NCI-H510A treated with DMSO at 0.1 percent for 48 hours (cell line): Measurements from ENCODE around the gene LRP1B.

Source experiments
- DNase-seq: peaks from one replicate; lab custom pipeline; 2025; lab: John Stamatoyannopoulos, UW

The LRP1B gene

DNA sequence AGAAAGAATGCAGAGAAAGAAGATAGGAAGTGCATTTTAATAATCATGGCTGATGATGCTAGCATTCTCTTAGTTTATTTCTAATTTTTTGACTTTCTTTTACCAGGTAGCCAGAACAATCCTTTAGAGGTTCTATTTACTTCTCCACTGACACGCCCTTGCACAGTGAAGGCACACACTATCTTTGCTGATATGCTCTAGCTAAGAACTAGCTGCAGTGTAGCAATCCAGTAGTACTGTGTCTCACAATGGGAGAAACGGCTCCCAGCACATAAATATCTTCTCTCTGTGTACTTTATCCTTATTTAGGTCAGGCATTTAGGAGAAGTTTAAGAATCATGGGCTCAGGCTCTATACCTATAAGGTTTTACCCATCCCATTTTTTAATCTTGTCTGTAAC lies 1005.4 kb downstream of the LRP1B start:
- DNase-seq: no peak

DNA sequence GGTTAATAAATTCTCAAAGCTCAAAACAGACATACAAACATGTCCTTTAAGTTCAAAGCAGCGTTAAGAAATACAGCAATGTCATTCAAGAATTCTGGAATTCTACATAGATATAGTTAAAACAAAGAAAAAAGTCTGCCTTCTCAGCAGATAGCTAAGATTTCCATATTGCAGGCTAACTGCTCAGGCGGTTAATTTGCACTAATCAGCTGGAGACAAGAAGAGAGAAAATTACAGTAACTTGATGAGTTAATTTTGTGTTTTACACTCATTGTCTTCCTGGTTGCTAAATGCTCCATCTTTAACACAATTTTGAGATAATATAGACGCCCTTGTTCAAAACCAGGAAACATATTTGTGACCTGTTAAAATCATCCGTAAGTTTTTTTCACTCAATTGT lies 1012.0 kb downstream of the LRP1B start:
- DNase-seq: no peak

DNA sequence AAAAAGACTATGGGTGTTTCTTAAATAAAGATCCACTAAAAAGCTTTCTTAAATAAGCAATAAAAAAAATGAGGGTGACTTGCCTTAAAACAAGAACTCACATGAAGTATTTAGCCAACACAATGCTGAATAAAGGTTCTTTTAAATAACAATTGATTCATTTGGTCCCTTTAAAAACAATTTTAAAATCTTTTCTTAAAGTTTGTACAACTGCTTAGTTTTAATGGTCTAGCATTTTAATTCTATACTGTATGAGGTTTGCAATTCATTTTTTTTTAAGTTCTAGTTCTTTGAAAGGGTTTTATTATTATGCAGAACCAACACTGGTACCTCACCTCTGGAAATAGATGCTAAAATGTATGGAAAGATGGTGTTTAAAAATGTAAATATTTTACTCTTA lies 1017.5 kb downstream of the LRP1B start:
- DNase-seq: no peak

DNA sequence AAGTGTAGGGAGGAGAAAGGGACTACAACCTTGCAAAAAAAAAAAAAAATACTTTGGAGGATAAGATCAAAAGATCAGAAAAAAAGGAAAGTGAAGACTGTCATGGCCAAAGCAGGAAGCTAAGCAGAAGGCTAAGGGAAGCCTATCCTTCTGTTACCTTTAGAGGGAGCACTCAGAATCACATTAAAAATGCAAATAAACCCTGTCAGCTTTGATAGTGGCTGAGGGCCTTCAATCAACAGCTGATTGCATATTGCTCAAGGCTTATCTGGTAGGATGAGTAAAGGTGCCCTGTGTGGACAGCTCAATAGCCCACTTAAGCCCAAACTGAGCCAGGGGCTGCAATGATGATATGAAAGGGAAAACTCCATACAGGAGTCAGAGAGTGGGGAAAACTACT lies 1021.2 kb downstream of the LRP1B start:
- no peak for DNase-seq

DNA sequence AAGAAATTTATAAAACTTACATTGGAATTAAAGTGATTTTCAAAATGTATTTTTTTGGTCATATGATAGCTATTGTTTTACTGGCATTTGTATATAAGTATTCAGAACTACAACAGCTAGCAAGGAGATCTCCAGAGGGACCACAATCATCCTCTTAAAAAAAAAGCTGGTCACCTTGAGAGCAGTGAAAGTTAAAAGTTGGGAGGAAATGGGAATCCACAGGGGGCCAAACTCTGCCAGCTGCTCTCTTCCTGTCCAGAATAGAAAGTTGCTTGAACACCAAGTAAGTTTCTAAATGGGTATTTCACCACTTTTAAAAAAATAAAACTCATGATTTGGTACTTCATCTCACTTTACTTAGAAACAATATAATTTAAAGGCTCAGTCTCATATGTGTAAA lies 1025.1 kb downstream of the LRP1B start:
- DNase-seq: no peak

DNA sequence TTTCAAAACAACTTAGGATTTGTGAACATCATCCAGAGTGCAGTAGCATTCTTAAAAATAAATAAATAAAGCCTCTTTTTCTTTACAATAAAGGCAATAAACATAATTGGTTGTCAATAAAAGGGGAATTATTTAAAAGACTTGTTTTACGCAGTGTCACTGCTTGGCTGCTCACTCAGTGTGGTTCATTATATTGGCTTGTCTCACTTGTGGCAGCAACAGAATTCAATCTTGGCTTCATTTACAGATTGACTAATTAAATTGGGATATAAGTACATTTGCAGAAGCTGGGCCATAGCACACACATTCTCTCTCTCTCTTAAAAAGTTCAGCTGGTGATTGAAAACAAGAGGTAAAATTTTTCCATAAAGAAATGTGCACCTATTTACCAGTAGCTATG lies 1027.6 kb downstream of the LRP1B start:
- DNase-seq: no peak

DNA sequence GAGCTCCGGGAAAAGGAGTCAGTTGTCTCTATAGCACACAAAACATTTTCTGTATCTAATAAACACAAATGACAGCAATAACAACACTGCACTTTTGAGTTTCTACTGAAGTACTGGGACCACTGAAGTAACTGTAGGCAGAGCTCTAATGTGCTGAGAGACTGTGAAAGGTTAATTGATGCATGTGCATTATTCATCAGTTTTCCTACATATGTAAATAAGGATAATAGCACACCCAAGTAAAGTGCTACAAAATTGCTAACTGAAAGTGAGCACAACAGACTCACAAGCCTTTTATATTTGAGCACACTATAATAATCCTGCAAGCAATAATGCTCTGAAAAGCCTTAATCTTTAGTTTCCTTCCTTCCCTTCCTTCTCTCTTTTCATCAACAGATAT lies 1051.6 kb downstream of the LRP1B start:
- DNase-seq: no peak

DNA sequence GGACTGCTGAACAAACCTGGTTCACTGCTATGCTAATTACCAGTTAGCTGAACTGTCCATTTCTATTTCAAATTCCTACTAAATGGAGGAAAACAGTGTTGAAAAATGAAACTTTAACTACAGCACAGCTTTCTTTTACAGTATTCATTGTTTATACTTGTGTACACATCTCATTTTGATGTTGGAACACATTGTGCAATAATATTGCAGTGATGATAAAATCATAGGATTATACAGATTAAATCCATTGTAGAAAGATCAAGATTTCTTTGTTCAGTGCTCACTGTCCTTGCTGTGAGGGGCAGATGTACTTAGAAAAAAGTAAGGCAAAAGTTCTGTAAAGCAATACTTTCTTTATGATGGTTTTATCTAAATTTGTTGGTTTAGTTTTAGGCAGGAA lies 1055.1 kb downstream of the LRP1B start:
- no peak for DNase-seq

DNA sequence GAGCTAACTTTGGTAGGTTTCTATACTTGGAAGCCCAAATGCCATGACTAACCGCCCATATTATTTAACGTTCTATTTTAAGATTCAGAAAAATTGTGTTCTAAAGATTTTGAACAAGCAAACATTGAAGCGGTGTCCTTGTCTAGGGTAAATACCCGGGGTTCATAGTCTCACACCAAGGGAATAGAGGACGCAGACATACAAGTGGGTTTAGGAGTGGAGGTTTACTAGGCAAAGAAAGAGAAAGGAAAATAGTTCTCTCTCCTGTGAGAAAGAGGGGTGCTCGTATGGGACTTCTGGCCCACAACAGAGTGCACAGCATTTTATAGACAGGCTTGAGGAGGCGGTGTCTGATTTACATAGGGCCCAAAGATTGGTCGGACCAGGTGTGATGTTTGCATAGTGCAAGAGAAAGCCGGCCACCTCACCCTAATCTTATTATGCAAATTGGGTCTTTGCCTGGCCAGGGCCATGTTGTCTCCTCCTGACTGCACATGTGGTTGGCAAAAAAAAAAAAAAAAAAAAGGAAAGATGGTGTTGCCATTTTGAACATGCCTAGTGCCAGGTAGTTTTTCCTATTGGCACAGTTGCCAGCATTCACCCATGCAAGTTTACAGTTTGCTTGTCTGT lies 1062.6 kb downstream of the LRP1B start:
- DNase-seq: no peak

DNA sequence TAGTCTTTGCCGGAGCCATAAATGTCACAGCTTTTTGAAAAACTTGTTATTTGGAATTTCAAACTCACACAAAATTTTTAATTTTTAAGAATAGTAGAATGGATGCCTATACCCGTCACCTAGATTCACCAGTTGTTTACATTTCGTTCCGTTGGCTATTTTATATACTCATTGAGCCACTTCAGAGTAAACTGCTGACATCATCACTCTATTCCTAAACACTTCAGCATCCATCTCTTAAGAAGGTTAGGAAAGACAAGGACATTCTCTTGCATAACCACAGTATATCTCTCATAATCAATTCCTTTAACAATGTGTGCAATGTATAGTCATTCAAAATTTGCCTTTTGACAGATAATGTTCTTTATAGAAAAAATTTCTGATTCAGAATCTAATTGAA lies 1065.8 kb downstream of the LRP1B start:
- peak; percentile 8 for DNase-seq

DNA sequence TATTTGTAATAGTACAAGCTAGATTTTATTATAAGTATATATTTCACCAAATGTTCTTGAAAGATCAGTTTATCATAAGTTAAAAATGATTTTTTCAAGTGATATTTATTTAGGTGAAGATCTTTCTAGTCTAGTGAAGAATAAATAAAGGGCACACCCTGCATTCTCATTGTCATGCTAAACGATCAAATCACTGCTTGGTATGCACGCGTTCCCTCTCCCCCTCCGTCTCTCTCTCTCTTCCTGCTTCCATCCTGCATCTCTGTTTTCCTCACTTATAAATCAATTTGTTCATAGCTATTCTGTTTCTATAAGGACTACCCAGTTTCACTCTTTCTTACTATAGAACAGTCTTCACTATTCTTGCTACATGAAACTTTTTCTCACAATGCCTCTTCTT lies 1067.4 kb downstream of the LRP1B start:
- DNase-seq: no peak

DNA sequence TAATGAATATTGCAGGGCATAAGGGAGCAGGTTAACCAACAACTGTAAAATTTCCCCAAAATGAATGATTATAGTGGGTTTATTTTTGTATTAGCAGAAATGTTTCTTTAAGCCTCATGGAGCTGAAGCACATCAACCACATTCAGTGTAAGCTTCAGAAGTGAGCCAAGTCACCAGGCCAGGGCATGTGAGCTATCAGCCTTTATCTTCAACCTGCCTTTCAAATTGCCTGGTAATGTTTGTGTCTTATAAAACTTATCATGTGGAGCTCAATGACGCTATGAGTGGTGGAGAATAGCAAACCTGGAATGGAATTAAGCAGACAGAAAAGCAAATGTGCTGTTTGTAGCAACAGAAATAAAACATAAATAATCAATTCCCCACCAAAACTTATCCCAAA lies 1068.4 kb downstream of the LRP1B start:
- DNase-seq: no peak

DNA sequence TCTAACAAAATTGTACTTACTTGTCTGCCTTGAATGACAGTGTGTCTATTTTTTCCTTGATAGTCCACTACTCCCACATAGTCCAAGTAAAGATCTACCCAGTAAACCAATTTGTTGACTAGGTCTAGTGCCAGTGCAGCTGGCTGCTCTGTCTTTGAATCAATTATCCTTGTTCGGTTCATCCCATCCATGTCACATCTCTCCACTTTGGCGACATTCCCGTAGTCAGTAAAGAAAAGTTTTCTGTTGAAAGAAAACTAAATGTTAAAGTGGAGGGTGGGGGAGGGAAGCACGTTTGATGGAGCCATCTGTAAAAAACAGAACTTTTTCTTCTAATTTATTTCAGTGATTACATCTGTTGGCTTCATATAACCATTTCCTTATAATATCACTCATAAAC lies 1068.8 kb downstream of the LRP1B start:
- DNase-seq: no peak

DNA sequence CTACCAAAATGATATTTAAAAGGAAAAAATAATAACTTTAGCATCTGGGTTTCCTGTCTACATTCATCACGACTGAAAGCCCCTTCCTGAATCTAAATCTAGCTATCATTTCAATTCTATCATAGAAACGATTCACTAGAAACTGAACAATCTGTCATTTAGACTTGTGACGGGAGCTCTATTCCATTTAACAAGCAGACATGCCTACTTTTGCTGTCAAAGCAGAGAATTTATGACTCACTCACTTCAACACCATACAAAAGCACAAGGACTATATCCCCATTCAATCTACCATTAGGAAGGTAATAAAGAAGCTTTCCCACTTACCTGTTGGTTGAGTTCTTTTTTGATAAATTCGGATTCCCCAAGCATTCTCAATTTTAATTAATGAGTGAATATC lies 1072.3 kb downstream of the LRP1B start:
- no peak for DNase-seq

DNA sequence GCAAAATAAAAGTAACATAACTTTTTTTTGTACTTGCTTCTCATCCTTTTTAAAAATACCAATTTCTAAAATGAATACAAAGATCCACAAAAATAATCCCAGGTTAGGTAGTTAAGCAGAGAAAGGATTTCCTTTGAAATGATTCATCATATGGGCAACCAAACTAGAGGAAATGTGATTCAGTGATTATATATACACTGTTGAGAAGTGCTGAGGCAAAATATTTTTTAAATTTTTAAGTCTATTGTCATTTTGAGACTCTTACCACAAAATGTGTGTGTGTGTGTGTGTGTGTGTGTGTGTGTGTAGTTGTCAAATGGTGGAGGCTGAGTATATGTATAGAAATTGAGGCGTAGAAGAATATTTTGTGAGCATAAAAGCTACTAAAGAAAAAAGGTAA lies 1075.3 kb downstream of the LRP1B start:
- DNase-seq: no peak

DNA sequence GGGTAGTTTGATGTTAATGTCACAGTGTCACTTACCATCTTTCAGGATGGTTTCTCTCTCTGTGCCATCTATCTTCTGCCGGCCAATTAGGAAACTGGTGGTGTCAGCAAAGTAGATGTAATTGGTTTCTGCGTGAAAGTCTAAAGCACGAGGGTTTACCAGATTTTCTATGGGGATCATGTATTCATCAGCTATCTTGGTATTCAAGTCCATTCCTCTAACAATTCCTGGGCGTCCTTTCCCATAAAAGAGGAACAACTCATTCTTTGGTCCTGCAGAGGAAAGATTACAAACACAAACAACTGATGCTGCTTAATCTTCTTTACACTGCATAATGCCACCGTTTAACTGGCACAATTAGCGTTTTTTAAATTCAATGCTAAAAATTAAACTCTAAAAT lies 1081.9 kb downstream of the LRP1B start:
- no peak for DNase-seq

DNA sequence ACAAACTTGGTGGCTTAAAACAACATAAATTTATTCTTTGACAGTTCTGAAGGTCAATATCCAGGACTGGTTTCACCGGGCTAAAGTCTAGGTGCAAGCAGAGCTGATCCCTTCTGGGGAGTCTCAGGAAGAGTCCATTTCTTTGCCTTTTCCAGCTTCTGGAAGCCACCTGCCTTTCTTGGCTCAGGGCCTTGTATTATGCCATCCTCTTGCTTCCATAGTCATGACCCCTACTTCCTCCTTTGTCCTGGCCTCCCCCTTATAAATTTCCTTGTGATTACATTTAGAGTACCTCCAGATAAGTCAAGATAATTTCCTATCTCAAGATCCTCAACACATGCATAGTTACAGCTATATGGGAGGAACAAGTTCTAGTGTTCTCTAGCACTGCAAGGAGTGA lies 1089.5 kb downstream of the LRP1B start:
- no peak for DNase-seq

DNA sequence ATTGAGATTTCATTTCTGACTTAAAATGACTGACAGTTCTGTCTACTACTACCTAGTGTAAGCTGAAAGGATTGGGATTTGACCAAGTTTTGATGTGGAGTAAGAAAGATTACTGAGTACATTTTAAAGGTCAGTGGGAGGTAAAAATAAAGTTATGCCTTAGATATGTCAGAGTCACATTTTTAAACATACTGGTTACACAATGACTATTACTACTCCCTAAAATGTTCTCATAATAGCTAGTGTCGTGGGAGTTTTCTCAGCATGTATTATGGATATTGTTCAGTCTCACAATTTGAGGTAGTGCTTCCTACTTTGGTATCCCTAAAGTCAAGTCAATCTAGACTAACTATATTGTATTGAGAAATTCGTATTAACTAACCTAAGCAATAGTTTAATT lies 1092.5 kb downstream of the LRP1B start:
- no peak for DNase-seq

DNA sequence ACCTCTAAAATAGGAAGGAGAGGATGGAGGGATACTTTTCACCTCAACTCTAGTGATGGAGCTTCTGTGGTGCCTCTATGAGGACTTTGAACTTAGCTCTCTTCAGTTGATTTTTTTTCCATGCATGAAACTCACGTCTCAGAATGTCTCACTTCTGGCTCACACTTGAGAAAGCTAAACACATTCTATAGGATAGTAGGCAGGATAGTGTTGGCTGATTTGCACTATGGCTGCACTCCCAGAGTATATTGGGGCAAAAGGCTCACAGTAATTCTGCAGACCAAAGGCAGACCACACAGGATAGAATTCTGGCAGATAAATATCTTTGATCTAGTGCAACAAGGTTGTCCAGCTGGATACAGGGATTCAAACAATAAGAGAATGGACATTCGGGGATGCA lies 1093.5 kb downstream of the LRP1B start:
- DNase-seq: no peak

DNA sequence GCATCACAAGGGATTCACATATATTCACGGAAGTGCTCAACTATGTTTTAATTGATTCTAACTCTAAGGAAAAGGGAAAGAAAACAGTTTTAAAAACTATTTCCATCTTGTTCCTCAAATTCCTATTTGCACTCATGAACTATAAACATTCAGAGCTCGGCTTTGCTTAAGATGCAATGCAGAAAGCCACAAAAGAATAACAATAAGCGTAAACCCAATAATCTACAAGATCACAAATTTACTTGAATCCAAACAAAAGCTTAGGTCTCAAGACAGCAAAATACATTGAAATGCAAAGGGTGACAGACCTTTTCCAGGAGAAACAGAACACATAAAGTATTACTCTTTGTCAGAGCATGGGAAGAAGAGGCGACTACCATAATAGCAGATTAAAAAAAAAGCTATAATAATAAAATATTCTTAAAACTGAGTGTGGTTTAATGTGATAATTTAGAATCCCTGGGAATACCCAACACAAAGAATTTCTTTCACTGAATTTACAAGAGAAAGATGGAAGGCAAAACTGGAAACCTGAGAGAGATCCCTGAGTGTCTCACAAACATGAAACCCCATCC lies 1094.9 kb downstream of the LRP1B start:
- DNase-seq: no peak

DNA sequence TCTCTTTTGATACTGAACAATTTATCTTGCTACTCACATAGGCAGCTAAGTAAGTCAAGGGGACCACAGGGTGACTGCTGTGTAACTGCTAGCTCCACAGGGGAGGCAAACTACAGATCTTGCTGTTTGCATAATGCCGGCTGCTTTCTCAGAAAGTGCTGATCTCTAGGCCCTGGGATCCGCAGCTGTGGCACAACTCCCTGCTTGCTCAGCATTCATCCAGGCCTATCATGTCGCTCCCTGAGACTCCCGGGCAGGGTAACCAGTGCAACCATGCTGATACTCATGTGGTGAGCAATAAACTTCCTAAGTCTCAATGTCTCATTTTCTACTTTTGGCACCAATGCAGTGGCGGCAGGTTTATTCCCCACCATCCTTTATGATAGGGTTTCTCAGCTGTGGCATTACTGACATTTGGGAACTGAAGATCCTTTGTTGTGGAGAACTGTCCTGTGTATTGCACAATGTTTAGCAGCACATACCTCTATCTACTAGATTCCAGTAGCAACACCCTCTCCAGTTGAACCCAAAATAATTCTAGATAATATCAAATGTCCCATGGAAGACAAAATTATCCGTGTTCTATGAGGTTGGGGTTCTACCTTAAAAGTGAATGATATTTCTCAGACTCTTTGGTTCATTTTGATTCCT lies 1101.3 kb downstream of the LRP1B start:
- no peak for DNase-seq

DNA sequence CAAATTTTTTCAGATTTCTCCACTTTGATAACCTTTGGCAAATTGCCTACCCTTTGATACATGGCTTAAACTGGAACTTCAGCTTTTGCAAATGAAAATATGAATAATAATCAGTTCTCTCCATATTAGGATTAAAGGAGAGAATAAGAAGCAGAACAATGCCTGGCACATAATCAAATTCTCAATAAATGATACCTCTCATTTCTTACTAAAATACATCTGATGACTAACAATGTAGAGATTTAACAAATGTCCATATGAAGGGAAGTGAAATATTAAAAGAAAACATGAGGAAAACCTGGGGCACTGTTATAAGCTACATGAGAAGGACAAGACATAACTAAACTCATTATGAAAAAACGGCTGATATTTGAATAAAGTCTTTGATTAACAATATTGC lies 1103.6 kb downstream of the LRP1B start:
- no peak for DNase-seq

DNA sequence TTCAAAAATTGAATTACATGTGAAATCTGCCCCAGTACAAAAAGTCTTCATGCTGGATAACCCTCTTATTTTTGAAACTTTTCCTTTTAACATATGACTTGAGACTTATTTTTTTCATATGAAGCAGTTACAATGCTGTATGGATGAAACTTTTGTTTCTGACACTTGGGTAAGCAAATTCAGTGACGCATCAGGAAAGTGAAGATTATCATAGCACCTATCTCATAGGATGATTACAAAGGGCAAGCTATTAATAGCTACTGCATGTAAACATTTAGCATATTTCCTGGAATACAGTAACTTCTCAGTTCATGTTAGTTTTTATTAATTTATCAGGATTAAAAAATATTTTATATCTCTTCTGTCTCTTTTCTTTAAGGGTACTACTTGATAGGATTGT lies 1109.2 kb downstream of the LRP1B start:
- no peak for DNase-seq

DNA sequence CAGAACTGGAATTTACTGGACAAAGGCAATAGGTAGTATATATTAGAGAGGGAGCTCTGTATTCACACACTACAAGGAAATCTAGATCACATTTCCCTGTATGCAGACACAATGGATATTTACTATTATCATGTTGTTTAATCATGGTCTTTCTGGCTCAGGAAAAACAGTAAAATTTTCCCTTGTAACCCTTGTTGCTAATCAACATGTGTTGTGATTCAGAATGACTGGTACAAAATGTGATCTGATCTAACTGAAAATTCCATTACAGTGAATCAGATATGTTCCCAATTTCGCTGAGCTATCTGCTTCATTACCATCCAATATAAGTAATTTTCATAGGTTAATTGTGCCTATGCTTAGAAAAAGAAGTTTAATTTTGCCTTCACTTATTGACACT lies 1109.7 kb downstream of the LRP1B start:
- DNase-seq: no peak
